ENCODE measurements around the gene MAN1C1.

GRCh38 chr1:25599969-25600610 lies 16.5 kb upstream of the MAN1C1 start:
- TF ChIP-seq CTCF (conservative IDR thresholded peaks at IDR 0.05 in 1 of 2, IDR thresholded peaks at IDR 0.05 in 1 of 2; ENCODE audit: low read depth in 1 of 2, low read length in 2 of 2): no peak
- TF ChIP-seq EZH2 (IDR thresholded peaks at IDR 0.05; ENCODE audit: low read length, missing control alignments): no peak

Data from fibroblast of lung (primary cell).